NCI-H2171 (cell line): ENCODE results near the gene SUSD2.

ENCODE experiments used
- DNase-seq: peaks from one replicate; lab custom pipeline; 2025; lab: John Stamatoyannopoulos, UW

Gene SUSD2

DNA sequence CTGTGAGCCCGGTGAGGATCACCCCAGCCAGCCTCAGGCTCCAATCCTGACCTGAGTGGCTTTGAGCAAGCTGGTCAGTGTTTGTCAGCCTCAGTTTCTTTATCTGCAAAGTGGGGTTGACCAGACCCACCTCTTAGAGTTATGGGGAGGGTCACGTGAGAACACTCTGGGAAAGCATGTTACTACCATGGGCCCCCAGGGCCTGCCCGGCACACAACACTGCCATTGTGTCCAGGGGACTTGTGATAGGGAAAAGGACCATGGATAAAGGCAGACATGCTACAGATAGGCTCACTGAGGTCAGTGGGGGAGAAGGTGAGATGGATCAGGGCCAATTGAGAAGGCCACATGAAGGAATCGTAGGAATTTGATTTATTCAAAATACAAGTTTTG is 32.1 kb upstream of the SUSD2 start:
- DNase-seq: no peak

GRCh38 chr22:24153353-24153752 is 27.9 kb upstream of the SUSD2 start:
- no peak for DNase-seq

GRCh38 chr22:24153959-24154358 is 27.3 kb upstream of the SUSD2 start:
- no peak for DNase-seq

DNA sequence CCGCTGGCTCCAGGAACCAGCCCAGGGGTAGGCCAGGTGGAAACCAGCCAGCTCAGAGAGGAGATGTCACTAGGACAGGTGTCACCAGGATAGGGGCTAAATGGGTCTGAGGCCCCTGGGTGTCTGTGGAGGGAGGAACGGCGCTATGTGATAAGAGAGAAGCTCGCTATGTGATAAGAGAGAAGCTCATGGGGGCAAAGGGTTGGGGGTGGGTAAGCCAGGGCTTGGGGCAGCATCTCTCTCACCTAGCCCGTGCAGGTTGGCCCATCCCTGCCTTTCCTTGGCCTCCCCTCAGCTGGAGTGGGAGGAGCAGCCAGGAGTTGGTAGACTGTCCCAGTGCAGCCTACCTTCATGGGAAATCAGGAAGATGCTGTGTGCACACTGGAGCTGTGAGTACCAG is 26.5 kb upstream of the SUSD2 start:
- no peak for DNase-seq

- DNase-seq: no peak
Observed at GRCh38 chr22:24155627-24156140, 25.6 kb upstream of the SUSD2 start.

- no peak for DNase-seq
Observed at GRCh38 chr22:24156141-24156912, 25.0 kb upstream of the SUSD2 start.

DNA sequence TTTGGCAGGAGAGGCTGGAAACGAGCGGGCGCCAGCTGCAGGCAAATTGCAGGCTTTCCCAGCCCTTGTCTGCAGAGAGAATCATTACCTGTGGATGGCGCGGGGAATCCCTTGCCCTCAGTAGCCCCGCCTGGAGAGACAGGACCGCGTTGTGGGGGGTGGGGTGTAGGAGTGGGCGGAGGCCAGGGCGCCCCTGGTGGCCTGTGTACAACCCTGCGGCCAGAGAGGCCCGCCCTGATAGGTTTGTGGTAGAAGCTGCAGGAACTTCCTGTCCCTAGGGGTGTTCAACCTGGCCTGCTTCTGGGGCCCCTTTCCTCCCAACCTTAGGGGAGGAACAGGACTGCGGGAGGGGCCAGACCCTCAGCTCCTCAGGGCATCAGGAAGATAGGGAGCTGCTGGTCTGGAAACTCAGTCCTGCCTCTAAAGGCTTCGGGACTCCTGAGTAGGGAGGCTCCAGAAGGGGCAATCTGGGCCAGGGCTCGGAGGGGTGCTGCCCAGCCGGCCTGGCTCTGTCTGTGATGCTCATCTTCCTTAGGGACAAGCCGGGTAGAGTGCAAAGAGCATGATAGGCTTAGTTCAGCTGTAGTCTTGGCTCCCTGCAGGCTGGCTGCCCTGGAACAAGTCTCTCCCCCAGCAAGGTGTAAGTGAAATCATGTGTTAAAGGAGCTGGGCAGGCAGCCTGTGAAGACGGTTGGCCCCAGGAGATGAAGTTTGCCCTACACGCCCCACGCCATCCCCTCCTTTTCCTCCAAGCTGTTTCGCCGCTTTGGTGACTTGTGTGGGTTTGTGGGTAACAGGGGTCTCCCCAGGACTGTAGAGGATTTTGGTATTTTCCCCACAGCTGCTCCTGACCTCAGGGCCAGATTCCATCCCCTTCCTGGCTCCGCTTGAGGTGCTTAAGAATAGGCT is 24.1 kb upstream of the SUSD2 start:
- peak; percentile 87 for DNase-seq

GRCh38 chr22:24157822-24158135 is 23.5 kb upstream of the SUSD2 start:
- DNase-seq: no peak

GRCh38 chr22:24159650-24160049 is 21.6 kb upstream of the SUSD2 start:
- no peak for DNase-seq

DNA sequence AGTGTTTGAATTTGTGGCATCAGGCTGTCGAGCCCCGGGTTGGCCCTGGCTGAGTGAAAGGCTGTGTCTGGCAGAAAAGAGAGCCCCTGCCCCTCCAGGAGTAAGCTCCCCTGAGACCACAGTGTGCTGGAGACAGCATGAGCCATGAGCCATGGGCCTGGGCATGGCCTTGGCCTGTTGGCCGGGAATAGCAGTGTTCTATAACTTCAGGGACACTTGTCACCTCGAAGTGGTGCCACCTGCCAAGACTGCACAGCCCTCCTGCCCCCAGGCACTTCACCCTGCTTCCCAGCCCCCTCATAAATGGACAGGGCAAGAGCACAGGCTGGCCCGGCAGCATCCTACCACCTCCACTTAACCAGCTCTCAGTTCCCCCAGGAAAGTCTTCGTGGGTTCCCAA is 20.7 kb upstream of the SUSD2 start:
- DNase-seq: no peak

GRCh38 chr22:24161485-24161884 is 19.8 kb upstream of the SUSD2 start:
- no peak for DNase-seq

DNA sequence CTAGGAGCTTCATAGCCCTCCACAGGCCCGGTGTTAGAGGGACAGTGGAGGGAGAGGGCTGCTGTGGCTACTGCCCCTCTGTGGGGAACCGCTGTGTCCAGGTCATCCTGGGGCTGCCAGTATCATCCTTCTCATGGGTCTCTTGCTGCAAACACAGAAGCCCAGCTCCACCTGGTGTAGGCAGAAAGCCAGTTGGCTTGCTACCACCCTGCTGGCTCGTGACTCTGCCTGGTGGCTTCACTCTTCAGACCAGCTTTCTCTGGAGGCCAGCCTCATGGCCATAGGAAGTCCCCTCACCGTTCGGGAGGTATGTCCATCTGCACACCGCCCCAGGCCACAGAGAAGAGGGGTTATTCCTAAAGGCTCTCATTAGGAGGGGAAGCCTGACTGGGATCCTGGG is 19.4 kb upstream of the SUSD2 start:
- no peak for DNase-seq

- DNase-seq: no peak
Observed at GRCh38 chr22:24162436-24162835, 18.9 kb upstream of the SUSD2 start.

- DNase-seq: no peak
Observed at GRCh38 chr22:24164243-24164642, 17.0 kb upstream of the SUSD2 start.

DNA sequence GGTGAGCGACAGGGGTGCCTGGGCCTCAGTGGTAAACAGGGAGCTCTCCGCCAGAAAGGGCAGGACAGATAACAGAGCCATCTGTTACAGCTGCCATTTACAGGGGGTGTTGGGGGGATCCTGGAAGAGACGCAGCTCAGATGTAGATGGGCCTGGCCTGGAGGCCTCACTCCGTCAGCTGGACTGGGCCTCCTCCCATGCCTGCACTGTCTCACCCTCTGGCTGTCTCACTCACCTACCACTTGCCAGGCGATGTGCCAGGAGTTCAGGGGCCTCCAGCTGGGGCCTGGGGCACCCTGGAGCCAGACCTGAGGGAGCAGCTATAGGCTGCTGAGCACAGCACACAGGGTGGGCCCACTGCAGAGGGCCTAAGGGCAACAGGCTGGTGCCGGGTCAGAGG is 16.3 kb upstream of the SUSD2 start:
- no peak for DNase-seq

DNA sequence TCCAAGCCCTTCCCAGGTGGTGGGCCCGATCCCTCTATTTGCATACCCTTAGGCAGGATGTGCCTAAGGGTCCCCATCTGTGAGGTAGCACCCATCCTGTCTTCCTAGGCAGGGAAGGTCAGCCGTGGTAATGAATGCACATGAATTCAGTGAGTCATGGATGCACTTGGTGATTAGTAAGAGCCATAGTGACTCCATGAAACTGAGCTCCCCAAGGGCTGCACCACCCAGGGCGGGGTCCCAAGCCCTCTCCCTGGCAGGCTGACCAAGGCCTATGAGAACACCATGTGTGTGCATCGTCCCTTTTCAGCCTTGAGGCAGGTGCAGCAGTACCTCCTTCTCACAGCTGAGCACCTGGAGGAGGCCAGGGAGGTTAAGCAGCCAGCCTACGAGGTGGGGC is 15.6 kb upstream of the SUSD2 start:
- no peak for DNase-seq

GRCh38 chr22:24166811-24167210 is 14.5 kb upstream of the SUSD2 start:
- DNase-seq: no peak

DNA sequence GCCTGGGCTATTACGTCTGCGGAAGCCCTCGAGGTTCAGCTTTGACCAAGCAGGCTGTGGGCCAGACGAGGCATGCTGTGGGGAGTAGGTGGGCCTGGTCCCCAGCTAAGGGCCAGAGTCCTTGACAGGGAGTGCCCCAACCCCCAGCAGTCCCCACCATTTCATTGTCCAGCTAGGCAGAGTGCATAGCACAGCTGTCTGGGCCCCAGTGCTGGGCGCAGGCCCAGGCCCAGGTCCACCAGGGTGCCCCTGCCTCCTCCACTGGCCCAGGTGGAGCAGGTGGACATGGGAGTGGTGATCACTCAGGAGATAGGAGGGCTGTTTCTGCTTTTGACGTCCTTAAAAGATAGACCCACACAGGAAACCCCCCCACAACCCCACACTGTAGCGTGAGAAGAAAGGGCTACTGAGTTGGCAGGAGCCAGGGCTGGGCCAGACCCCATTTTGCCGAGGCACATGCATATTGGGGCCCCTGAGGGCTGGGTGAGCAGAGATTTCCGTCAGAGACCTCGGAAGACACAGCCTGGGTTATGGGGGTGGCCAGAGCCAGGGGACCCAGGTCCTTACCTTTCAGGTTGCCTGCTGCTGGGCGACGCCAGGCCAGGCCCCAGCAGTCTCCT is 11.7 kb upstream of the SUSD2 start:
- DNase-seq: no peak

DNA sequence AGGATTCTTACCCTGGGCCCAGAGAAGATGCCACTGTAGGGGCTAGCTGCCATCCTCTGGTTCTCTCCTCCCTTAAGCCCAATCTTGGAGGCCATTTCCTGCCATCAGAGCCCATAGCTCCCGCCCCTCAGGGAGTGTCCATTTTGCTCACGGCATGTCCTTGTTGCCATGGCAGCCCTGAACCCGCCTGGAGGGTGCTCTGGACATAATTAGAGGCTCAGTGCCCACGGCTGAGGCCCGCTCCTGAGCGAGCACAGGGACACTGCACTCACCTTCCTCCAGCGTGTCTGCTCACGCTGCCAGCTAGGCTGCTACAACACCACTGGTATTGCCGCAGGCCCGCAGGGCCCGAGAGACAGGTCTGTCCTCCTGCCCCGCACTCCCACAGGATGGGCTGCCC is 11.1 kb upstream of the SUSD2 start:
- no peak for DNase-seq

- no peak for DNase-seq
Observed at GRCh38 chr22:24170632-24171031, 10.7 kb upstream of the SUSD2 start.

- no peak for DNase-seq
Observed at GRCh38 chr22:24171822-24172221, 9.5 kb upstream of the SUSD2 start.

DNA sequence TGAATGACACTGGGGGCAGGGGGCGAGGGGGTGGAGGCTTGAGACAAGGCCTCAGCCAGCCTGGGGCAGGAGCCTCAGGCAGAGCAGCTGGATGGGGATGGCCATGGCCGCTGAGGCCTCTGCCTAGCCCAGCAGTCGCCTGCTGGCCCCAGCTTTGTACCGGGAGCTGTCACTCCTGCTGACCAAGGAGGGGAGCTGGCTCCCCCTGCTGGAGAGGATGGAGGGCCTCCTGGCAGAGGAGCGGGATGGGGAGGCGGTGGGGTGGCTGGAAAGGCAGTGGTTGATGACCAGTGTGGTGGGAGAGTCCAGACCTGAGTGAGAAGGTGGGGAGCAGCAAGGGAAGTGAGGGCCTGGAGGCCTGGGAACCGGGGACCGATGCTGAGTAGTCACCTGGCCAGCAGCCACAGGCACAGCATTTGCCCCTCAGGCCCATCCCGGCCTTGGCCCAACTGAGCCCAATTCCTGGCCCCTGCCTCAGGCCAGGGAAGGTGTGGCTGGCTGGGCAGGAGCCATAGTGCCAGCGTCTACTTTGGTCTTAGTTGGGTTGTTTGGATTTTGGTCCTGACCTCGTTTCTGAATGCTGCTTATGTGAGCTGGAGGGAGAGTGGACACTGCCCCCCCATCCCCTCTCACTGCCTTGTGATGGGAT is 6.0 kb upstream of the SUSD2 start:
- DNase-seq: no peak
